GM12878 (cell line): ENCODE data around the gene CCM2. TPM values are rescaled to one million over a fixed set of nuclear protein-coding genes. Genes with fewer than 3 reads are reported as not detected.

Source experiments
- ASH2L ChIP-seq: fragments of 300-600, 200-600 bp; sonication (generic); IDR thresholded peaks from 2 replicates; pipeline ENCODE4 v1.6.1; 2017; ENCODE audit warnings: low read depth, mild to moderate bottlenecking, borderline replicate concordance
- ATF7 ChIP-seq: fragments of 450-650 bp; IDR thresholded peaks from 2 replicates; pipeline ENCODE4 v1.6.1; 2016; ENCODE audit warnings: low read depth, mild to moderate bottlenecking
- BCLAF1 ChIP-seq: fragments of 450-650 bp; IDR thresholded peaks from 2 replicates; pipeline ENCODE4 v1.6.1; 2017; ENCODE audit warnings: antibody characterized with exemption, mild to moderate bottlenecking, moderate library complexity
- CREB1 ChIP-seq: IDR thresholded peaks from 2 replicates; pipeline ENCODE4 v1.6.1; 2012; ENCODE audit warnings: low read depth, mild to moderate bottlenecking, inconsistent platforms
- HDAC6 ChIP-seq: fragments of 200-600 bp; sonication (generic); IDR thresholded peaks from one replicate; pipeline ENCODE4 v1.8.0; 2017; ENCODE audit warnings: antibody characterized with exemption; ENCODE audit not compliant: unreplicated experiment
- IKZF1 ChIP-seq: fragments of 450-650 bp; conservative IDR thresholded peaks from 2 replicates; pipeline ENCODE4 v1.6.1; 2017; ENCODE audit warnings: antibody characterized with exemption, mild to moderate bottlenecking
- IKZF2 ChIP-seq, 2 experiments: fragments of 450-650 bp; IDR thresholded peaks; 2 replicates each; pipeline ENCODE4 v1.6.1; 2017; ENCODE audit warnings: mild to moderate bottlenecking in 2 of 2, moderate library complexity in 2 of 2
- IRF3 ChIP-seq: fragments of 450-650 bp; IDR thresholded peaks from 2 replicates; pipeline ENCODE4 v1.6.1; 2014; ENCODE audit warnings: mild to moderate bottlenecking
- IRF4 ChIP-seq: IDR thresholded peaks from 2 replicates; pipeline ENCODE4 v1.6.1; 2011; ENCODE audit warnings: low read depth, low read length
- JUNB ChIP-seq: IDR thresholded peaks from 2 replicates; pipeline ENCODE4 v1.6.1; 2016; ENCODE audit warnings: antibody characterized with exemption, mild to moderate bottlenecking
- MEF2B ChIP-seq: fragments of 450-650 bp; IDR thresholded peaks from 2 replicates; pipeline ENCODE4 v1.6.1; 2018; ENCODE audit warnings: mild to moderate bottlenecking, moderate library complexity; ENCODE audit not compliant: partially characterized antibody, poor library complexity, severe bottlenecking
- MTA2 ChIP-seq: fragments of 450-650 bp; IDR thresholded peaks from 2 replicates; pipeline ENCODE4 v1.6.1; 2016; ENCODE audit warnings: low read depth, mild to moderate bottlenecking, moderate library complexity
- NBN ChIP-seq: fragments of 450-650 bp; IDR thresholded peaks from 2 replicates; pipeline ENCODE4 v1.6.1; 2016
- NFIC ChIP-seq: IDR thresholded peaks from 2 replicates; pipeline ENCODE4 v1.6.1; 2012; ENCODE audit warnings: low read depth, mild to moderate bottlenecking, inconsistent platforms, low read length, moderate library complexity
- RCOR1 ChIP-seq: conservative IDR thresholded peaks from 2 replicates; pipeline ENCODE4 v1.6.1; 2012; ENCODE audit warnings: low read depth, low read length, improper control_type of control experiment
- RUNX3 ChIP-seq: IDR thresholded peaks from 2 replicates; pipeline ENCODE4 v1.6.1; 2012; ENCODE audit warnings: low read length, inconsistent platforms
- STAT3 ChIP-seq: IDR thresholded peaks from 2 replicates; pipeline ENCODE4 v1.6.1; 2011; ENCODE audit warnings: low read depth, low read length, improper control_type of control experiment
- TCF12 ChIP-seq: IDR thresholded peaks from 2 replicates; pipeline ENCODE4 v1.6.1; 2011; ENCODE audit warnings: low read depth, mild to moderate bottlenecking, low read length
- ZNF24 ChIP-seq: fragments of 450-650 bp; IDR thresholded peaks from 2 replicates; pipeline ENCODE4 v1.6.1; 2017; ENCODE audit warnings: antibody characterized with exemption, mild to moderate bottlenecking
- polyA plus RNA-seq, 11 experiments: library from polyadenylated mRNA; depleted of rRNA in 4 of 11; unstranded in 6 of 11; stranded (reverse) in 5 of 11; fragments of >200 nt; fragmentation: Nextera tagmentation in 4 of 11; fragmentation: Illumina TruSeq in 1 of 11; extraction: Ambion mirVana in 4 of 11; extraction: Trizol in 1 of 11; gene quantifications; 1 replicate in 1 of 11; 2 replicates in 10 of 11; pipeline versions ENCODE4 v1.2.1 to v1.2.3, GENCODE V29; 2011 to 2016; ENCODE audit warnings: inconsistent platforms in 2 of 11, missing spikeins in 2 of 11, low read depth in 1 of 11
- total RNA-seq, 4 experiments: library from RNA; depleted of rRNA in 3 of 4; stranded (reverse); fragments of >200 nt in 3 of 4; fragmentation: Illumina TruSeq in 1 of 4; extraction: Trizol in 1 of 4; gene quantifications; 2 replicates each; pipeline versions ENCODE4 v1.2.1 to v1.2.3, GENCODE V29; 2013 to 2021
- TF ChIP-seq, protein P1 (sequence below): fragments of 450-650 bp; IDR thresholded peaks from 2 replicates; pipeline ENCODE4 v1.6.1; 2017; ENCODE audit warnings: low read depth, mild to moderate bottlenecking, moderate library complexity

Gene CCM2
- total and polyA plus RNA-seq, 10 of the 15 experiments (the other 5 are each of a cell fraction or from before 2014, with no cell fraction given), result 1.00 to 82.3 (median 48.7) TPM

DNA sequence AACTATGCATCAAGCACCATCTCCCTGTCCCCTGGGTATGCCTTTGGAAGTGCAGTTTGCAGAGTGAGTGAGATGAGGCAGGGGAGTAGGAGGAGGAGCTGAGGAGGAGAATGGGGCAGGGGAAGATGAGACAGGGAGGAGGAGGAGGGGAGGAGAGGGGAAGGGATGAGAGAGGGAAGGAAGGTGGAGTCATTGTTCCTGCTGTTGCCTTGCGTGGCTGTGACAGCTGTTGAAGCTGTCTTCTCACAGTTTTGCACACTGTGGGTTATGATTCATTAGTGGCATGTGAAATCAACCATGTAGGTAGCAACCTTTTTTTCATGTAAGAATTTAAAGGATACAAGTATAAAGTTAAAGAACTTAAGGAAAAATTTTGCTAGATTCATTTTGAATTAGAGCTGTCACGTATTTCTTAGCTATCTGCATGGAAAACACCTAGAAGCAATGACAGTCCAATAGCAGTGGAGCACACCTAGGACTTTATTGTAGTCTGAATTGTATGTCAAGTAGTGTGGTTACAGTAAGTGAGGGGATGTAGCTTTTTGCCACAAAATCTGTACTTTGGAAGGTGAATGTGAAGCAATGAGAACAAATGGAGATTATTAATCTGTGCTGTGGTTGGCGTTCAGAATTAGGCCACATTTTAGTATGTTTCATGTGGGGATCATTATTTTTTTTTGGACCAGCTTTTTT, 21.7 kb downstream of the CCM2 start (continued):
- TF ChIP-seq JUNB, result peak; percentile 49; the same call in 1 of the 2 replicates
- no peak for TF ChIP-seq IRF3
- TF ChIP-seq IRF4, result 0 out of 2 replicates have a peak, but pooled peaks have one; percentile 22
- peak; percentile 46; the same call in 1 of the 2 replicates for TF ChIP-seq ATF7
- TF ChIP-seq HDAC6, result no peak
- peak; percentile 73 for TF ChIP-seq RUNX3
- TF ChIP-seq NFIC, result peak; percentile 69; the same call in 1 of the 2 replicates
- peak; percentile 57; the same call in 1 of the 2 replicates for TF ChIP-seq IKZF1
- 0 out of 2 replicates have a peak, but pooled peaks have one; percentile 46 for TF ChIP-seq RCOR1
- TF ChIP-seq CREB1, result peak; percentile 54; the same call in 1 of the 2 replicates
- no peak for TF ChIP-seq BCLAF1
- no peak for TF ChIP-seq ASH2L
- peak; percentile 72 for TF ChIP-seq MTA2
- TF ChIP-seq IKZF2 (IDR thresholded peaks at IDR 0.05), result peak; percentile 71 to 87
- TF ChIP-seq ZNF24, result no peak
- no peak for TF ChIP-seq STAT3
- TF ChIP-seq TCF12, result peak; percentile 97
- TF ChIP-seq NBN, result peak; percentile 56; the same call in 1 of the 2 replicates
- TF ChIP-seq MEF2B, result no peak
- TF ChIP-seq, protein P1, sequence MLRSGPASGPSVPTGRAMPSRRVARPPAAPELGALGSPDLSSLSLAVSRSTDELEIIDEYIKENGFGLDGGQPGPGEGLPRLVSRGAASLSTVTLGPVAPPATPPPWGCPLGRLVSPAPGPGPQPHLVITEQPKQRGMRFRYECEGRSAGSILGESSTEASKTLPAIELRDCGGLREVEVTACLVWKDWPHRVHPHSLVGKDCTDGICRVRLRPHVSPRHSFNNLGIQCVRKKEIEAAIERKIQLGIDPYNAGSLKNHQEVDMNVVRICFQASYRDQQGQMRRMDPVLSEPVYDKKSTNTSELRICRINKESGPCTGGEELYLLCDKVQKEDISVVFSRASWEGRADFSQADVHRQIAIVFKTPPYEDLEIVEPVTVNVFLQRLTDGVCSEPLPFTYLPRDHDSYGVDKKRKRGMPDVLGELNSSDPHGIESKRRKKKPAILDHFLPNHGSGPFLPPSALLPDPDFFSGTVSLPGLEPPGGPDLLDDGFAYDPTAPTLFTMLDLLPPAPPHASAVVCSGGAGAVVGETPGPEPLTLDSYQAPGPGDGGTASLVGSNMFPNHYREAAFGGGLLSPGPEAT, result peak; percentile 63
